Midbrain (tissue), 1 donor: ENCODE results near the gene KCNA3.

Experiments used
- DNase-seq: peaks from one replicate; lab custom pipeline; 2025; lab: John Stamatoyannopoulos, UW

The KCNA3 gene

GRCh38 chr1:110674337-110675059, at the start of gene KCNA3:
TSS of gene KCNA3 (minus strand) at chr1:110674940. CDS start at chr1:110674809, 131 bp downstream.
- peak; percentile 36 for DNase-seq

- DNase-seq: no peak
These were observed 48.1 kb upstream of the KCNA3 start for GRCh38 chr1:110722807-110723206.

- no peak for DNase-seq
These were observed 45.2 kb upstream of the KCNA3 start for GRCh38 chr1:110719908-110720307.

- no peak for DNase-seq
These were observed 43.7 kb upstream of the KCNA3 start for GRCh38 chr1:110718452-110718851.

GRCh38 chr1:110717179-110717578, 42.4 kb upstream of the KCNA3 start:
- no peak for DNase-seq

- DNase-seq: peak; percentile 76
These were observed 39.7 kb upstream of the KCNA3 start for GRCh38 chr1:110714374-110714995.

- no peak for DNase-seq
These were observed 38.5 kb upstream of the KCNA3 start for GRCh38 chr1:110713221-110713620.

GRCh38 chr1:110710314-110710713, 35.6 kb upstream of the KCNA3 start:
- no peak for DNase-seq

GRCh38 chr1:110708974-110709440, 34.3 kb upstream of the KCNA3 start:
- DNase-seq: no peak

GRCh38 chr1:110707232-110707631, 32.5 kb upstream of the KCNA3 start:
- no peak for DNase-seq

GRCh38 chr1:110706621-110707020, 31.9 kb upstream of the KCNA3 start:
- DNase-seq: no peak

GRCh38 chr1:110702260-110702659, 27.5 kb upstream of the KCNA3 start:
- DNase-seq: no peak

- DNase-seq: no peak
These were observed 26.0 kb upstream of the KCNA3 start for GRCh38 chr1:110700767-110701166.

GRCh38 chr1:110697606-110698005, 22.9 kb upstream of the KCNA3 start:
- no peak for DNase-seq

- DNase-seq: no peak
These were observed 22.1 kb upstream of the KCNA3 start for GRCh38 chr1:110696818-110697217.

GRCh38 chr1:110690709-110691365, 16.1 kb upstream of the KCNA3 start:
- DNase-seq: no peak

GRCh38 chr1:110689868-110690267, 15.1 kb upstream of the KCNA3 start:
- DNase-seq: no peak

- no peak for DNase-seq
These were observed 13.8 kb upstream of the KCNA3 start for GRCh38 chr1:110688514-110688913.

- no peak for DNase-seq
These were observed 12.5 kb upstream of the KCNA3 start for GRCh38 chr1:110687250-110687649.

GRCh38 chr1:110686188-110686587, 11.4 kb upstream of the KCNA3 start:
- DNase-seq: no peak

- no peak for DNase-seq
These were observed 9.8 kb upstream of the KCNA3 start for GRCh38 chr1:110684491-110684890.

- DNase-seq: no peak
These were observed 8.2 kb upstream of the KCNA3 start for GRCh38 chr1:110682898-110683297.
